CD4-positive, alpha-beta T cell treated with Interleukin-15 for 4 hours (primary cell): ENCODE results near the gene MTOR.
A peak's percentile ranks its signal among the peaks of the same experiment; 100 is the strongest.

Experiments
- DNase-seq: peaks from one replicate; pipeline ENCODE4 v3.0.0-alpha.2; 2020; ENCODE audit warnings: low spot score

MTOR gene

GRCh38 chr1:11061652-11062365, 200.5 kb downstream of the MTOR start:
- DNase-seq, result no peak

- DNase-seq, result peak; percentile 90
Observed at GRCh38 chr1:11059968-11060830, 202.2 kb downstream of the MTOR start, which contains the start of gene SRM. Gene SRM (minus strand): TSS chr1:11060018. CDS start chr1:11059943, 75 bp downstream.

- DNase-seq, result no peak
Observed at GRCh38 chr1:11059155-11059967, 203.0 kb downstream of the MTOR start.

- no peak for DNase-seq
Observed at GRCh38 chr1:11058595-11059154, 203.7 kb downstream of the MTOR start.

GRCh38 chr1:11058026-11058425, 204.3 kb downstream of the MTOR start:
- no peak for DNase-seq

GRCh38 chr1:11057477-11057876, 204.9 kb downstream of the MTOR start:
- no peak for DNase-seq
